Muscle layer of colon (tissue), 2 donors: ENCODE results near the gene NSUN5.
"Not testable (repeated sequence)": the region's sequence is repeated elsewhere in the genome, so short reads cannot be mapped to it uniquely, and the experiment has no call there.

Source experiments
- H3K27ac ChIP-seq: one replicate; pipeline ENCODE4 v1.7.0; 2013; ENCODE audit warnings: low read depth, mild to moderate bottlenecking, low read length, moderate library complexity
- H3K27me3 ChIP-seq, 2 donors: one replicate each; pipeline ENCODE4 v1.7.0; 2013; ENCODE audit warnings: low read length in 2 of 2, mild to moderate bottlenecking in 2 of 2; ENCODE audit not compliant: insufficient read depth in 2 of 2, control insufficient read depth in 1 of 2
- H3K36me3 ChIP-seq: one replicate; pipeline ENCODE4 v1.7.0; 2013; ENCODE audit warnings: mild to moderate bottlenecking, low read length; ENCODE audit not compliant: insufficient read depth
- H3K4me1 ChIP-seq: one replicate; pipeline ENCODE4 v1.7.0; 2013; ENCODE audit warnings: mild to moderate bottlenecking, low read length; ENCODE audit not compliant: insufficient read depth
- H3K4me3 ChIP-seq, 2 donors: one replicate each; pipeline ENCODE4 v1.7.0; 2013; ENCODE audit warnings: low read length in 2 of 2, low read depth in 1 of 2, mild to moderate bottlenecking in 1 of 2, moderate library complexity in 1 of 2
- H3K9ac ChIP-seq: one replicate; pipeline ENCODE4 v1.7.0; 2013; ENCODE audit warnings: low read length
- H3K9me3 ChIP-seq: one replicate; pipeline ENCODE4 v1.7.0; 2013; ENCODE audit warnings: mild to moderate bottlenecking, low read length
- donor health status: abdominal sarcoma.
- donor health status: Adenocarcinoma of cecum.

Gene NSUN5

DNA sequence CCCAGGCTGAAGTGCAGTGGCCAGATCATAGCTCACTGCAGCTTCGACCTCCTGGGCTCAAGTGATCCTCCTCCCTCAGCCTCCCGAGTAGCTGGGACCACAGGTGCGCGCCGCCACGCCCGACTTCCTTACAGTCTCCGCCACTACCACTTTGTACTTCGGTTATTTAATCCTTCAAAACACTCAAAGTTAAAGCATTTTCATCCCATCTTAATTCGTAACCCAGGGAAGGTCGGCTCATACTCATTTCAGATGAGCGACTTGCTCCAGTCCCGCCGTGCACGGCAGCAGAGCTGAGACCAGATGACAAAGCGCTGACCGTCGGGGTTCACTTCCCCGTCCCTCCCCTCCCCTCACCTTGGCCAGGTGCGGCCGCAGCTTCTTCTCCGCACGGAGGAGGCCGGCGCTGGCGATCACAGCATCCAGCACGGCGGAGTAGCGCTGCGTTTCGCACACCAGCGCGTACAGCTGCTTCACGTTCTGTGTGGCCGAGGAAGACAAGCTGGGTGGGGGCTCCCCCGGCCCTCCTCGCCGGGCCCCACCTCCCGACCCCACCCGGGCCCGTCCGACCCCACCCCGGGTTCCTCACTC lies 457 bp downstream of the NSUN5 start:
- Histone ChIP-seq H3K9me3 (no peaks in the 10 kb centered on the region), H3K4me1 (peaks cover 12% of the 10 kb centered on the region), H3K9ac (peak overlapping the region; percentile 27), H3K27ac (peak overlapping the region; percentile 78), H3K27me3 (no peaks in the 10 kb centered on the region), H3K36me3 (peaks cover 7% of the 10 kb centered on the region), H3K4me3 (peak overlapping the region; percentile 40 to 78)

GRCh38 chr7:73307436-73307835 lies 1.2 kb downstream of the NSUN5 start:
- Histone ChIP-seq H3K27me3 (no peaks in the 10 kb centered on the region), H3K9me3 (no peaks in the 10 kb centered on the region), H3K4me1 (peaks cover 12% of the 10 kb centered on the region), H3K9ac (no peak overlapping the region), H3K36me3 (peaks cover 7% of the 10 kb centered on the region), H3K27ac (no peak overlapping the region), H3K4me3 (peak overlapping the region in 1 of 2 donors; percentile 78)

GRCh38 chr7:73304612-73305387 lies 3.8 kb downstream of the NSUN5 start:
- not testable (repeated sequence) for H3K27me3 ChIP-seq, H3K9me3 ChIP-seq, H3K36me3 ChIP-seq, H3K27ac ChIP-seq, H3K9ac ChIP-seq, H3K4me3 ChIP-seq
- peaks cover 12% of the 10 kb centered on the region for H3K4me1 ChIP-seq

DNA sequence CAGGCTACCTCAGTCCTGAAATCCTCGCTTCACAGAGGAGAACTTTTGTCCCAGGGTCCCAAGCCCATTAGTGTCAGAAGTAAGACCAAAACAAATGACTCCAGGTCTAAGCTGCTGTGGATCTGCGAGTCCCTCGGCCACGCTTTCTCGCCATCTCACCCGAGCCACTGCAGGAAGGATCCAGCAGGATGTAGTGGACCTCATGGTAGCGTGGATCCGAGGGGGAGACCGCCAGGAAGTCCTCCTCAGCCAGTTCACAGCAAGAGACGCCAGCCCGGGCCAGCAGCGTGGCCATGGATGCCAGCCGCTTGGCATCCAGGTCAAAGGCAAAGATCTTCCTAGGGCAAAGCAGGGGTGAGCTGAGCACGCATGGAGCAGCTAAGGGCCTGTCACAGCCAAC lies 4.6 kb downstream of the NSUN5 start:
- H3K27me3 ChIP-seq, result no peaks in the 10 kb centered on the region
- H3K9ac ChIP-seq, result no peak overlapping the region
- H3K4me1 ChIP-seq, result peaks cover 6% of the 10 kb centered on the region
- H3K9me3 ChIP-seq, result no peaks in the 10 kb centered on the region
- H3K4me3 ChIP-seq, result no peak overlapping the region
- peaks cover 7% of the 10 kb centered on the region for H3K36me3 ChIP-seq
- H3K27ac ChIP-seq, result no peak overlapping the region

- Histone ChIP-seq H3K4me3 (no peak overlapping the region), H3K9ac (no peak overlapping the region), H3K27ac (no peak overlapping the region), H3K4me1 (peaks cover 6% of the 10 kb centered on the region), H3K36me3 (peaks cover 7% of the 10 kb centered on the region), H3K9me3 (no peaks in the 10 kb centered on the region), H3K27me3 (no peaks in the 10 kb centered on the region)
These were observed 5.1 kb downstream of the NSUN5 start for GRCh38 chr7:73303546-73303945.

DNA sequence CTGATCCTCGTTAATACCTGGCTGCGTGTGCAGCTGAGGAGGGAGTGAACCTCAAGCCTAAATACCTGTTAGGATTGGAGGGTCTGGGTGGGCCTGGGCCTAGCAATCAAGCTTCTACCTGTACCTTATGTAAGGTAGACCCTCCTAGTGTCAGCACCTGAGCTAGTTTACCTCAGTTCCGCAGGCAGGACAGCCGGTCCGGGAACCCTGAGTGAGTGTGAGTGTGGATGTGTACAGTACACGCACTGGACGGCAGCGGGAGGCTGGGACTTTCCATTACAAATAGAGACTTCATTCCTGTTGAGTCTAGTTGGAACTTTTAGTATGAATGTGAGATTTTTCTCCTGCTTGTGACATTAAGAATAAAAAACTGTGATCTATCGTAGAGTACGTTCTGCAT lies 5.8 kb downstream of the NSUN5 start:
- not testable (repeated sequence) for H3K9me3 ChIP-seq, H3K27ac ChIP-seq, H3K27me3 ChIP-seq, H3K9ac ChIP-seq, H3K4me3 ChIP-seq, H3K4me1 ChIP-seq, H3K36me3 ChIP-seq

- not testable (repeated sequence) for H3K4me1 ChIP-seq, H3K27me3 ChIP-seq, H3K27ac ChIP-seq, H3K9ac ChIP-seq, H3K9me3 ChIP-seq, H3K4me3 ChIP-seq, H3K36me3 ChIP-seq
These were observed 7.5 kb downstream of the NSUN5 start for GRCh38 chr7:73301108-73301507.

- not testable (repeated sequence) for H3K27ac ChIP-seq, H3K36me3 ChIP-seq, H3K27me3 ChIP-seq, H3K9me3 ChIP-seq, H3K4me1 ChIP-seq, H3K9ac ChIP-seq, H3K4me3 ChIP-seq
These were observed 8.8 kb downstream of the NSUN5 start for GRCh38 chr7:73299812-73300211.

DNA sequence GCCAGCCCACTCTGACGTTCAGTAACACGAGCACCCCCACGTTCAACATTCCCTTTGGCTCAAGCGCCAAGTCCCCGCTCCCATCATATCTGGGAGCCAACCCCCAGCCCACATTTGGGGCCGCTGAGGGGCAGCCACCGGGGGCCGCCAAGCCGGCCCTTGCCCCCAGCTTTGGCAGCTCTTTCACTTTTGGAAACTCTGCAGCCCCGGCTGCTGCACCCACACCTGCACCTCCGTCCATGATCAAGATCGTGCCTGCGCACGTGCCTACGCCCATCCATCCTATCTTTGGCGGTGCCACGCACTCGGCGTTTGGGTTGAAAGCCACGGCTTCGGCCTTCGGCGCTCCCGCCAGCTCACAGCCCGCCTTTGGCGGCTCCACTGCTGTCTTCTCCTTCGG lies 10.9 kb downstream of the NSUN5 start:
- not testable (repeated sequence) for H3K27me3 ChIP-seq, H3K4me3 ChIP-seq, H3K9me3 ChIP-seq, H3K9ac ChIP-seq, H3K4me1 ChIP-seq, H3K27ac ChIP-seq, H3K36me3 ChIP-seq

DNA sequence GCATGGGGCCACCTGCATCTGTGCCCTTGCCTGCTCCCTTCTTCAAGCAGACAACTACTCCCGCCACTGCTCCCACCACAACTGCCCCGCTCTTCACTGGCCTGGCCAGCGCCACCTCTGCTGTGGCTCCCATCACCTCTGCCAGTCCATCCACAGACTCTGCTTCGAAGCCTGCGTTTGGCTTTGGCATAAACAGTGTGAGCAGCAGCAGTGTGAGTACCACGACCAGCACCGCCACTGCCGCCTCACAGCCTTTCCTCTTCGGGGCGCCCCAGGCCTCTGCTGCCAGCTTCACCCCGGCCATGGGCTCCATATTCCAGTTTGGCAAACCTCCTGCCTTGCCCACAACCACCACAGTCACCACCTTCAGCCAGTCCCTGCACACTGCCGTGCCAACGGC lies 11.4 kb downstream of the NSUN5 start:
- not testable (repeated sequence) for H3K9ac ChIP-seq, H3K27ac ChIP-seq, H3K27me3 ChIP-seq, H3K4me3 ChIP-seq, H3K4me1 ChIP-seq, H3K36me3 ChIP-seq, H3K9me3 ChIP-seq

- not testable (repeated sequence) for H3K4me1 ChIP-seq, H3K27me3 ChIP-seq, H3K9me3 ChIP-seq, H3K27ac ChIP-seq, H3K36me3 ChIP-seq, H3K4me3 ChIP-seq, H3K9ac ChIP-seq
These were observed 31.4 kb downstream of the NSUN5 start for GRCh38 chr7:73277210-73277609.

- H3K4me1 ChIP-seq, H3K27me3 ChIP-seq, H3K36me3 ChIP-seq, H3K9me3 ChIP-seq, H3K9ac ChIP-seq, H3K4me3 ChIP-seq, H3K27ac ChIP-seq: not testable (repeated sequence)
These were observed 40.8 kb downstream of the NSUN5 start for GRCh38 chr7:73267813-73268212.
